HG02642 (cell line): ENCODE data around the gene GDI1.

ENCODE experiments used
- ATAC-seq: cut with Tn5 transposase; IDR thresholded peaks from one replicate; pipeline ENCODE4 v1.9.1; 2021; ENCODE audit warnings: mild to moderate bottlenecking; ENCODE audit not compliant: unreplicated experiment, poor library complexity

The GDI1 gene

DNA sequence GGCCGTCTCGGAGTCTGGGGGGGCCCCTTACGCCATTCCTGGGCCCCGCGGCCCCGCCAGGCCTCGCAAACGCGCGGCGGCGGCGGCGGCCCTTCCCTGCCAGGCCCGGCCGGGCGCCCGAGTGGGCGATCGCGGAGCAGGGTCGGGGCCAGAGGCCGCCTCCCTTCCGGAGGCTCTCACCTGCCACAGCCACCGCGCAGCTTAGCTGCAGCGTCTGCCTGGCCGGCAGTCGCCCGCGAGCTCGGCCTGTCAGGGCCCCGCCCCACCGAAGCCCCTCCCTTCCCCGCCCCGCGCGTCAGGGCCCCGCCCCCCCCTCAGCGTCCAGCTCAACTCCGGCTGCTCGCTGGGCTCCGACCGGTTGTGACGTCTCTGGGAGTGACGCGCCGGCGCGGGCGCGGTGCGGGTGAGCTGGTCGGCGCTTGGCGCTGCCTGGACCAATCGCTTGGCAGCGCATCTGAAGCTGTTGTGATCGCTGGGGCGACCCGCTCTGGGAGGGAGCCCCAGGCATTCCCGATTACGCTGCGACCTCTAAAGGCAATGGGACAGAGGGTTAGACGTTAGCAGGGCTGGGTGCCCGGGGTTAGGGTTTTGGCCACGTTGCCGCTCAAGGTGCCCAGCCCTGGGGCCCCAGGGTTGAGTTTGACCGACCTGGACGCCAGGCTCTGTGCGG, 53.6 kb downstream of the GDI1 start, which contains the start of gene SLC10A3:
TSS of gene SLC10A3 (minus strand) at position 216 of the 670 bp plus-strand sequence. CDS start 1,689 bp downstream, outside the sequence.
- peak; percentile 80 for ATAC-seq
